GM12891 (cell line): Measurements from ENCODE around the gene AP2A1.

Experiments used
- PAX5 ChIP-seq: IDR thresholded peaks from 2 replicates; pipeline ENCODE4 v1.6.1; 2011; ENCODE audit warnings: low read length, moderate library complexity, mild to moderate bottlenecking; ENCODE audit not compliant: insufficient read depth, severe bottlenecking
- POLR2A ChIP-seq: IDR thresholded peaks from 2 replicates; pipeline ENCODE4 v1.6.1; 2011; ENCODE audit warnings: low read depth, low read length, control low read depth
- POLR2AphosphoS5 ChIP-seq: IDR thresholded peaks from 2 replicates; pipeline ENCODE4 v1.6.1; 2011; ENCODE audit warnings: low read depth, low read length, control low read depth
- TAF1 ChIP-seq: IDR thresholded peaks from 2 replicates; pipeline ENCODE4 v1.6.1; 2011; ENCODE audit warnings: low read depth, low read length, control low read depth

DNA sequence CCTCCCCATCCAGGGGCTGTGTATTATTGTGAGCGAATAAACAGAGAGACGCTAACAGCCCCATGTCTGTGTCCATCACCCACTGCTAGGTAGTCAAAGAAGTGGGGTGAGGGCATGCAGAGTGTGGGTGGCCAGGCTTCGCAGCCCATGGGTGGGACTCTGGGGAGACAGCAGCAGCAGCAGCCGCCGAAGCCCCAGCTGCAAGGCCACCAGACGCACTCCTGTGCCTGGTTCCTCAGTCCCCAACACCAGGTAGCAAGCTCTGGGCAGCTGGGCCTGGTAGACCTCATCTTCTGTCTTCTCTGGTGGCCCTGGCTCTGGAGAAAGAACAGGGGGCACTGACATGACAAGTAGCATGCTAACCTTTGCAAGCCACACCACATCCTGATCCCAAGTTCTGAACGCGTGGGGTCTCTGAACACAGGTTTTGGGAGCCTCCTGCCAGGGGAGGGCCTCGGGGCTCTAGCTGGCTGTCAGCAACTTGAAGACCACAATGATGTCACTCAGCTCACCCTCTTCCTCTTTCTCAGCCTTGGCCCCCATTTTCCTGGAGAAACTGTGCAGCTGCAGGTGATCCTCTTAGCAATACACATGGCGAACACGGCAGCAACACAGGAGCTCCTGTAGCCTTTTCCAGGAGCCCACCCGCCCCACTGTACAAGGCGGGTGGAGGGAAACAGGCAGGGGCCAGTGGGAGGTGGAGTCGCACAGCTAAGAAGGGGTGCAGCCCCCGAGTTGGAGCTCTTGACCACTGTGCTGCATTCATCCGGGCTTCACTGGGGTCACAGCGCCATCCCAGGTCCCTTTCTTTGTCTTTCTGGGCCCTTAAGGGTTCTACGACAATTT is 40.5 kb downstream of the AP2A1 start:
- TF ChIP-seq POLR2AphosphoS5 = no peak
- TF ChIP-seq POLR2A = no peak
- no peak for TF ChIP-seq PAX5
- no peak for TF ChIP-seq TAF1
